PC-3 (cell line): ENCODE results near the gene NAA11. TPM values are rescaled to one million over a fixed set of nuclear protein-coding genes. Genes with fewer than 3 reads are reported as not detected.

Source experiments
- ATAC-seq: fragments of 200-7000 bp; cut with Tn5 transposase; 2 replicates; pipeline ENCODE4 v1.9.1; 2020; ENCODE audit warnings: mild to moderate bottlenecking, moderate library complexity
- Bru-seq: library from RNA; stranded (reverse); fragments of 400-500 nt; gene quantifications from one replicate; lab custom pipeline; 2021; lab: Mats Ljungman, UMichigan
- BruChase-seq, 2 experiments: library from RNA; stranded (reverse); fragments of 400-500 nt; gene quantifications; one replicate each; lab custom pipeline; 2021; lab: Mats Ljungman, UMichigan
- BruUV-seq: library from RNA; stranded (reverse); fragments of 400-500 nt; replicated peaks from 2 replicates; lab custom pipeline; 2021; lab: Mats Ljungman, UMichigan
- CTCF ChIA-PET: fragments of 300-600 bp; sonication (Branson Sonifier 250); formaldehyde crosslinking; loops from one replicate; lab custom pipeline; 2022; ENCODE audit warnings: antibody characterized with exemption; lab: Charles Lee
- POLR2A ChIA-PET: fragments of 300-600 bp; sonication (Branson Sonifier 250); formaldehyde crosslinking; loops from one replicate; lab custom pipeline; 2022; ENCODE audit warnings: antibody characterized with exemption; ENCODE audit not compliant: unreplicated experiment; lab: Charles Lee
- DNase-seq: peaks from one replicate; pipeline ENCODE4 v3.0.0-alpha.2; 2015
- H2AFZ ChIP-seq: fragments of 300-600 bp; sonication (generic); 2 replicates; pipeline ENCODE4 v1.6.0; 2016; ENCODE audit warnings: antibody characterized with exemption, low read length
- H3F3A ChIP-seq: fragments of 300-600 bp; sonication (generic); one replicate; pipeline ENCODE4 v1.6.0; 2017; ENCODE audit warnings: antibody characterized with exemption, low read length, control low read depth, mild to moderate bottlenecking; ENCODE audit not compliant: unreplicated experiment
- H3K27ac ChIP-seq: fragments of 300-600 bp; sonication (generic); 2 replicates; pipeline ENCODE4 v1.5.1; 2016; ENCODE audit warnings: mild to moderate bottlenecking, low read length
- H3K27me3 ChIP-seq: fragments of 300-600 bp; sonication (generic); 2 replicates; pipeline ENCODE4 v1.6.1; 2016; ENCODE audit warnings: low read length, mixed read lengths
- H3K36me3 ChIP-seq: fragments of 300-600 bp; sonication (generic); 2 replicates; pipeline ENCODE4 v1.6.1; 2016; ENCODE audit warnings: low read depth, mixed run types, low read length, mixed read lengths
- H3K4me1 ChIP-seq: fragments of 300-600 bp; sonication (generic); 2 replicates; pipeline ENCODE4 v1.5.1; 2016; ENCODE audit warnings: low read length; ENCODE audit not compliant: insufficient read depth
- H3K4me2 ChIP-seq: fragments of 300-600 bp; sonication (generic); 2 replicates; pipeline ENCODE4 v1.6.0; 2016; ENCODE audit warnings: low read length
- H3K4me3 ChIP-seq: fragments of 300-600 bp; sonication (generic); 2 replicates; pipeline ENCODE4 v1.5.1; 2016; ENCODE audit warnings: mild to moderate bottlenecking, low read length, mixed read lengths
- H3K79me2 ChIP-seq: fragments of 300-600 bp; sonication (generic); 2 replicates; pipeline ENCODE4 v1.6.1; 2017; ENCODE audit warnings: low read length, mixed read lengths
- H3K9ac ChIP-seq: fragments of 300-600 bp; sonication (generic); 2 replicates; pipeline ENCODE4 v1.6.0; 2016; ENCODE audit warnings: mild to moderate bottlenecking, low read length
- H3K9me2 ChIP-seq: fragments of 300-600 bp; sonication (generic); replicated peaks from 2 replicates; pipeline ENCODE4 v1.6.1; 2016; ENCODE audit warnings: mixed run types, low read length, mixed read lengths
- H3K9me3 ChIP-seq: fragments of 300-600 bp; sonication (generic); 2 replicates; pipeline ENCODE4 v1.6.1; 2016; ENCODE audit warnings: low read length, mixed read lengths
- H4K20me1 ChIP-seq: fragments of 300-600 bp; sonication (generic); 2 replicates; pipeline ENCODE4 v1.6.1; 2016; ENCODE audit warnings: low read length, mixed read lengths
- CTCF ChIP-seq: fragments of 300-600 bp; sonication (generic); conservative IDR thresholded peaks from 2 replicates; pipeline ENCODE4 v1.5.1; 2017; ENCODE audit warnings: antibody characterized with exemption, low read depth, mild to moderate bottlenecking, low read length
- EZH2 ChIP-seq: fragments of 300-600 bp; sonication (generic); IDR thresholded peaks from one replicate; pipeline ENCODE4 v1.6.1; 2017; ENCODE audit warnings: antibody characterized with exemption, mild to moderate bottlenecking, low read length; ENCODE audit not compliant: unreplicated experiment
- EZH2phosphoT487 ChIP-seq: fragments of 300-600 bp; sonication (generic); IDR thresholded peaks from 2 replicates; pipeline ENCODE4 v1.6.1; 2018; ENCODE audit warnings: mild to moderate bottlenecking, antibody characterized with exemption, low read length, borderline replicate concordance
- intact Hi-C: fragments of 100-400 bp; cut with micrococcal nuclease; formaldehyde crosslinking; loops from 2 replicates; pipeline ENCODE4 v1.9.0; 2023
- long read RNA-seq: library from polyadenylated mRNA; unstranded; transcript quantifications from one replicate; pipeline ENCODE4 v2.0.0, GENCODE V29; 2021; ENCODE audit not compliant: unreplicated experiment
- total RNA-seq: library from RNA; depleted of rRNA; stranded (reverse); fragments of >200 nt; gene quantifications from 2 replicates; pipeline ENCODE4 v1.2.3, GENCODE V29; 2014; rRNA removed

Gene NAA11
- not detected in 2 replicates for total RNA-seq
- Bru-seq, nascent RNA: percentile 8 among the genes with signal in this experiment
- BruChase-seq, experiment 1, labeled RNA remaining after a 6-hour chase: percentile 11 among the genes with signal in this experiment
- BruChase-seq, experiment 2, labeled RNA remaining after a 2-hour chase: percentile 10 among the genes with signal in this experiment
- long read RNA-seq: 0 reads

GRCh38 chr4:79325864-79326328 lies at the start of gene NAA11:
NAA11 (minus strand) TSS chr4:79326061; CDS start chr4:79325877, 184 bp downstream.
- BruUV-seq: no TSS peak
- ATAC-seq (no peak), DNase-seq (no peak)
- Histone ChIP-seq H3K9me2 (no peaks in the 10 kb centered on the region), H3K9me3 (no peaks in the 10 kb centered on the region), H3K36me3 (no peaks in the 10 kb centered on the region), H3K4me2 (no peak within 1 kb of the TSS), H2AFZ (no peak within 1 kb of the TSS), H3F3A (no peaks in the 10 kb centered on the region), H3K27ac (no peak within 1 kb of the TSS), H3K4me1 (no peaks in the 10 kb centered on the region), H3K79me2 (no peaks in the 10 kb centered on the region), H3K27me3 (no peaks in the 10 kb centered on the region), H3K4me3 (no peak within 1 kb of the TSS), H3K9ac (no peak within 1 kb of the TSS), H4K20me1 (no peaks in the 10 kb centered on the region)
- intact Hi-C loops: no loop called here
- CTCF ChIA-PET: no interaction called here
- POLR2A ChIA-PET: no interaction called here
- TF ChIP-seq CTCF (no peak), EZH2phosphoT487 (no peak), EZH2 (no peak)

GRCh38 chr4:79370026-79370425 lies 44.2 kb upstream of the NAA11 start:
- Histone ChIP-seq H4K20me1 (no peaks in the 10 kb centered on the region), H3K27me3 (no peaks in the 10 kb centered on the region; the same call in 1 of the 2 replicates), H3K9me3 (no peaks in the 10 kb centered on the region), H3K9ac (no peak overlapping the region), H3K36me3 (no peaks in the 10 kb centered on the region), H3K27ac (no peak overlapping the region), H2AFZ (no peak overlapping the region), H3K79me2 (no peaks in the 10 kb centered on the region), H3F3A (no peaks in the 10 kb centered on the region), H3K4me1 (no peaks in the 10 kb centered on the region), H3K4me3 (no peak overlapping the region), H3K9me2 (no peaks in the 10 kb centered on the region), H3K4me2 (no peak overlapping the region)
- POLR2A ChIA-PET: no interaction called here
- CTCF ChIA-PET: no interaction called here
- no TSS peak for BruUV-seq
- intact Hi-C loops: no loop called here
- ATAC-seq (no peak), DNase-seq (no peak)
- TF ChIP-seq EZH2 (no peak), CTCF (no peak), EZH2phosphoT487 (no peak)

DNA sequence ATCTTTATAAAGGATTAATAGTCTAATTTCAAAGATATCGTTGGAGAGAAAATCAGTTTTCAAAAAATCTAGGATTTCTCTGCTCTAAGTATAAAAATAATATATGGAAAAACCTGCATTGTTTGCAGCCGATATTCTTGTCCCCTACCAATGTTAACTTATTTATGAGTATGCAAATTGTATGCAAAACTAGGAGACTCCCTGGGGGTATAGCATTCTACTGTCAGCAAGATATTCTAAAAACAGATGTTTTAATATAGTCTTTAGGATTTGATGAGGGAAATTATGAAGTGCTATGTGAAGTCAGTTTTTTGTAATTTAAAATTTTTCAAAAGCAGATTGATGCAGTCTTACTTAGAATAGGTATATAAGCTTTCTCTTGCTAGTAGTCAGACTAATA lies 41.2 kb upstream of the NAA11 start:
- H3K4me1 ChIP-seq: no peaks in the 10 kb centered on the region
- H3F3A ChIP-seq: no peaks in the 10 kb centered on the region
- H3K36me3 ChIP-seq: no peaks in the 10 kb centered on the region
- intact Hi-C loops: no loop called here
- H2AFZ ChIP-seq: no peak overlapping the region
- no peak overlapping the region for H3K27ac ChIP-seq
- H3K4me3 ChIP-seq: no peak overlapping the region
- no peak for TF ChIP-seq EZH2
- no peak for TF ChIP-seq EZH2phosphoT487
- TF ChIP-seq CTCF: no peak
- ATAC-seq (no peak), DNase-seq (no peak)
- CTCF ChIA-PET: no interaction called here
- H3K9me2 ChIP-seq: no peaks in the 10 kb centered on the region
- no peak overlapping the region for H3K9ac ChIP-seq
- H4K20me1 ChIP-seq: no peaks in the 10 kb centered on the region
- no peaks in the 10 kb centered on the region; the same call in 1 of the 2 replicates for H3K27me3 ChIP-seq
- H3K79me2 ChIP-seq: no peaks in the 10 kb centered on the region
- no peak overlapping the region for H3K4me2 ChIP-seq
- H3K9me3 ChIP-seq: no peaks in the 10 kb centered on the region
- POLR2A ChIA-PET: no interaction called here
- BruUV-seq: no TSS peak
